ENCODE results near the gene PLXNB2.

Gene PLXNB2

DNA sequence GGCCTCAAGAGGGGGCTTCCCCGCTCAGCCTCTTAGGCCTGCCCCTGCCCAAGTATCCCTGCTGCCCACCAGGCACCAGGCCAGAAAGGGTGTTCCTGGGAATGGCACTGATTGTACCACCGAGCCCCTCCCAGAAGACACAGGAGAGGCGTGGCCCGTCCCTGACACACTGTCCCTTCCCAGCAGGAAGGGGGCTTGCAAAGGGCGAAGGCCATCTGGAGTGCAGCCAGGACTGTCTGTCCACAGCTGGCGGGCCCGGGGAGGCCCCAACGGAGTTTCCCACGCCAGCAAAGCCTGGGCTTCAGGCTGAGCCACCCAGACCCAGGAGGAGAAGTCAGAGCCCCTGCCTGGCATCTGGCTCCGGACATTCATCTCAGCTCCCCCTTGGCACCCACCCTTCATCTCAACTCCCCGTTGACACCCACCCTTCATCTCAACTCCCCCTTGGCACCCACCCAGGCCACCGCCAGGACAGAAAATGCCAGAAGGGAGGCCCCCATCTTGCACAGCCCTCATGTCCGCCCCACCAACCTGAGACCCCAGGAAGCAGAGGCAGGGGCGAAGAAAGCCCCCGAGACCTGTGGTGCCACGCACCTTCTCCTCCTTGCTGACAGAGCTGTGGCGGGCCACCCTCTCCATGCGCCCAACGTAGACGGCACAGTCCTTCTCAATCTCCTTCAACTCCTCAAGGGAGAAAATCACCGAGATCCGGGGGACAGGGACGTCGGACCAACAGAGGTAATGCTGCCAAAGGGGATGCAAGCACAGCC, 82.1 kb downstream of the PLXNB2 start:
- DNase-seq: no peak
